Endometrium (tissue), 2 donors: Measurements from ENCODE around the gene RNF223.

Source experiments
- FAIRE-seq: peaks from 2 replicates; lab custom pipeline; 2012; peaks lifted over from hg19 to GRCh38; lab: Jason Lieb, UNC
- donor health status: control.
- donor health status: control.

The RNF223 gene

GRCh38 chr1:1026599-1027413 lies 47.3 kb downstream of the RNF223 start:
- no peak for FAIRE-seq

DNA sequence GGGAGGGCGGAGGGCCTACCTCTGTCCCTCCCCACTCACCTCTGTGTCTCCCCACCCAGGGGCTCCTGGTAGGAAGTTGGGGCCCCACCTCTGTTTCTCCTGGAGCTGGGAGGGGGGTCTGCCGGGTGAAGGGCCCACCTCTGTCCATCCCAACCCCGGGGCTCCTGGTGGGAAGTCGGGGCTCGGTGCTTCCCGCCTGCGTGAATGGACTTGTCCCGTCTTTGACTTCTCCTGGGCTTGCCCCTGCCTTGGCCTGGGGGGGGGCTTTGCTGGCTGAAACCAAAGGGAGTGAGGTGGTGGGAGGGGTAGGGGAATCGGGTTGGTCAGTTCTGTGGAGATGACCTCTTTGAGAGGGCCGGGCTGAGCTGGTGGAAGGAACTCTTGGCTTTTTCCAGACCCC lies 48.4 kb downstream of the RNF223 start:
- no peak for FAIRE-seq

DNA sequence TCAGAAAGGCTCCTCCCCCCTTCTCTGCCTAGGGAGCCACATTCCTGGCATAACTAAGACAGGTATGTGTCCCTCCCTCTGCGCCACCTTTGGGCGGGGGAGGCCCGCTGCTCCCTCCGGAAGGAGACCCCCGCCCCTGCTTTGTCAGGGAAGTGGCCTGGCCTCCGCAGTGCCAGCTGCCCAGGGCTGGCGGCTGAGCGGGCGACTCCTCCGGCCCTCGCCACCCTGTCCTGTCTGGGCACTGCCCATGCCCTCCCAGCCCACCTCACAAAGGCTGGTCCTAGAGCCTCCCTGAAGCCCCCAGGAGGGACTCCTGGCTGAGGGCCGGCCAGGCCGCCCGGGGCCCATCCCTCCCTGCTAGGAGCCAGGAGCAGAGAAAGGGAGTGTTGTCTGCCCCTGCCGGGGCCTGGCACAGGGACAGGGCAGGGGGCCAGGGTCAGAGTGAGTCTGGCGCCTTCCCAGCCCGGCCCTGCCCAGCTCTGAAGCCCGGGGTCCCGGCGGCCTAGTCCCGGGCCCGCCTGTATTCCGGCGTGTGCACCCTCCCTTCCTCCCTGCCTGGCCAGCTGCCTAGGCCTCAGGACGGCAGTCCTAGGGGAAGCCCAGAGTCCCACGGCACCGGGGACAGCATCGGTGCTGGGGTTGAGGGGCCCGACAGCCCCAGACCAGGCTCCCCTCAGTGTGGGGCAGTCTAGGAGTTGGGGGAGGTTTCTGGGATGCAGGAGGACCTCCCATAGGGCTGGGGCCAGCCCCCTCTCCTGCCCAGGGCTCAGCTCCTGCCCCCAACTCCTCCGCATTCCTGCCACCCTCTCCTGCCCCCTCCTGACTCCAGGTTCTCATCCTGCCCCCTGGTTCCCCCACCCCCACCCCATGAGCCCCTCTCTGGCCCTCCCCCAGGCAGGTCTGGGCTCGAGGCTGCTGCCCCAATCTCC lies 49.1 kb downstream of the RNF223 start:
- no peak for FAIRE-seq

- FAIRE-seq, result no peak
Observed at GRCh38 chr1:1024149-1024770, 49.8 kb downstream of the RNF223 start.

DNA sequence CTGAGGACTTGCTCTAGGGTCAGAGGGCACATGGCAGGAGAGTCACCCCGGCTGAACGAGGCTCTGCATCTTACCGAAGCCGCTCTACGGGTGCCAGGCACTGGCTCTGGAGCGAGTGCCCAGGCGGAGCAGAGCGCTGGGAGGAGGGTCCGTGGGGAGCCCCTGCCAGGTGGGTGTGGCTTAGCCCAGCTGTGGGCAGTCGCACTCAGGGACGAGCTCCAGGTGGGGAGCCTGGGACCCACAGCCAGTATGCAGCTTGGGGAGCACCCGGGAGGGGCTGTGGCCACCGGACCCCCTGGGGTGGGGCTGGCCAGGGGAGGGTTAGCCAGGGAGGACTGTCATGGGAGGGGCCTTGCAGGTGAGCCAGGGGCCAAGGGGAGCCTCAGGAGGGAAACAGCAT lies 50.4 kb downstream of the RNF223 start:
- no peak for FAIRE-seq

- no peak for FAIRE-seq
Observed at GRCh38 chr1:1022302-1023009, 51.6 kb downstream of the RNF223 start.

DNA sequence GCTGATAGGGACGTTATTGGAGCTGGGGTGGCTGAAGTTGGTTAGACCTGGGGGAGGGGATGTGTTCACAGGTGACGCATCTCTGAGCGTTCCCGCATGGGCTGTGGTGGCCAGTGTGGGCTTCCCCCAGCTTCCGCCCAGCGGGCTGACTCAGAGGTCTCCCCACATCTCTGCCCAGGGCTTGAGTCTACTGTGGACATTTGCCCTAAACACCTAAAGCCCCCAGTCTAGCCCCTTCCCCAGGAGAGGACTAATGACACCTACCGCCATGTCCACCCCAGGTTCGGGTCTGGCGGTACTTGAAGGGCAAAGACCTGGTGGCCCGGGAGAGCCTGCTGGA lies 52.2 kb downstream of the RNF223 start:
- FAIRE-seq, result no peak

DNA sequence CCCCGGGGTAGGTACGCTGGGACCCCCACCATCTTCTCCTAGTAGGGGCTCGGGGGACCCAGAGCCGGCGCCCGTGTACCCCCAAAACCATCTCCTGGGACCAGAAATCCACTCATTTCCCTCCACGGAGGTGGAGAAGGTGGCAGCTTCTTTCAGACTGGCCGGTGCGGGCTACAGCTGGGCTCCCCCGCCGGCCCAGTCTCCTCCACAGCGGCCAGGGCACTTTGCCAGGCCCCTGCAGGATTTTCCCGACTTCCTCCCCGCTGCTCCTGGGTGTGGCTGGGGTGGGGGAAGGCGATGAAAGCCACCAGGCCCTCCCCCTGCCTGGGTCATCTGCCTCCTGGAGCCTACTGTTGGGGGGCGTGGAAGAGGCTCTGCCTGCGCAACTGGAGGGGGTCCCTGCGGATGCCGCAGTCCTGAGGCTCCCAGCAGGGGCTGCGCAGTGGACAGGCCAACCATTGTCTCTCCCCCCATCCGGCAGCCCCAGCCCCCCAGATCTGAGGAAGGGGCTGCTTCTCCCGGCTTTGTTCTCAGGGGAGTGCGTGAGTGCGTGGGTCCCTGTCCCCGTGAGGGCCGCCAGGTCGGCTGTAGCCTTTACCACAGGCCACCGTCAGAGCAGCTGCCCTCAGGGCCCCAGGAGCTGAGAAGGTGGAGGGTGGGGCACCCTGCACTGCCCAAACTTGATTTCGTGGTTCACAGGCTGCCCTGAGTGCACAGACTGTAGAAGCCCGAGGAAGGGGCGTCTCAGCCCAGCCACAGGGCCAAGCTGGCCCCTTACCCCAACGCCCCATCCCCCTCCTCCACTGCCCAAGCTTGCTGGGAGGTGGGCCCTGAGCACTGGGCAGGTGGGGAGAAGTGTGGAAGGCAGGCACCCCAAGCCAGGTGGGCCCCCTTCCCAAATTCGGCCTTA lies 52.8 kb downstream of the RNF223 start:
- FAIRE-seq, result no peak
